Activated naive CD4-positive, alpha-beta T cell treated with anti-CD3 and anti-CD28 coated beads, Interleukin-2, amount 50 U/mL, for 16 hours (primary cell): ENCODE measurements around the gene CEP250.
"Not testable (repeated sequence)": the region's sequence is repeated elsewhere in the genome, so short reads cannot be mapped to it uniquely, and the experiment has no call there.

Experiments used
- DNase-seq: peaks from one replicate; pipeline ENCODE4 v3.0.0-alpha.2; 2020

The CEP250 gene

DNA sequence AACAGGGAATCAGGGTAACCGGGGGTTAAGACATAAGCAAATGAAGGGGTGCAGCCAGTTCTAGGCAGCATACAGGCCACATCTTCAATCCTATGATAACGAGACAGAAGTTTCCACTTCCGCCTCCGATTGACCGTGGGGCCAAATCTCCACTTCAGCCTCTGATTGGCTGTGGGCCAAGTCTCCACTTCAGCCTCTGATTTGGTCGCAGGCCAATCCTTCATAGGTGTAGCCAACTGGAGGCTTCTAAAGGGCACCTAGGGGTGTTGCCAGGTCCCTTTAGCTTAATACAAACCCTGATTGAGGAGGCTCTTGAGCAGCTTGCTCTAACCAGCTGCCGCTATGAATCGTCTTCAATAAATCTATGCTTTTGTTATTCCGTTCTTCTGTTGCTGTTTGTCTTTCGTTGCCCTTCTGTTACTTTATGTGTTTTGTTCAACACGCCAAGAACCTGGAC, 84.4 kb downstream of the CEP250 start:
- no peak for DNase-seq

DNA sequence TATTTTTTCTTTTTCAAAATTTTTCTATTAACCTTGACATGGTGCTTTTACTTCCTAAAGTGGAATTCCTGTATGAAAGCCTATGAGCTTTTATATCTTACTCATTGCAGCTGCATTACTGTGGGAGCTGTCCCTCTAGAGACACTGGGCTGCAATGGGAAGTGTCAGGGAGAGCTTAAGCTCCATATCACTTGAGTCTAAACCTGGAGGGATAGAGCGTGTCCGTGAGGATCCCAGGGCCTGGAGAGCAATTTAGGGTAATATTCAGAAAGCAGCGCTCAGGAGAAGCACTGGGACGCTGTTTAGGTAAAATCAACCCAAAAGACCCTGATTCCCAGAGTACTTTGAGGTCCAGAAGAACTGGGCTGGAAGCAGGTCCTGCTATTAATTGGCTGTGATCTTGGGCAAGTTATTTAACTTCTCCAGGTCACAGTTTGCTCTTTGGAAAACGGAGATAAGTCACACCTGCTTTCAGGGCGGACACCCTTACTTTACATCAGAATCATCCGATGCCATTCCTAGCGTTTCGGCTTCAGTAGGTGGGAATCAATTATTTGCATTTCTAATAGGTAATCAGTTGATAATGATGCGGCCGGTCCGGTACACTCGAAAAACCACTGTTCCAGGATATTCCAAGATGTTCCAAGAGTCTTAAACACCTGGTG, 85.9 kb downstream of the CEP250 start:
- no peak for DNase-seq

DNA sequence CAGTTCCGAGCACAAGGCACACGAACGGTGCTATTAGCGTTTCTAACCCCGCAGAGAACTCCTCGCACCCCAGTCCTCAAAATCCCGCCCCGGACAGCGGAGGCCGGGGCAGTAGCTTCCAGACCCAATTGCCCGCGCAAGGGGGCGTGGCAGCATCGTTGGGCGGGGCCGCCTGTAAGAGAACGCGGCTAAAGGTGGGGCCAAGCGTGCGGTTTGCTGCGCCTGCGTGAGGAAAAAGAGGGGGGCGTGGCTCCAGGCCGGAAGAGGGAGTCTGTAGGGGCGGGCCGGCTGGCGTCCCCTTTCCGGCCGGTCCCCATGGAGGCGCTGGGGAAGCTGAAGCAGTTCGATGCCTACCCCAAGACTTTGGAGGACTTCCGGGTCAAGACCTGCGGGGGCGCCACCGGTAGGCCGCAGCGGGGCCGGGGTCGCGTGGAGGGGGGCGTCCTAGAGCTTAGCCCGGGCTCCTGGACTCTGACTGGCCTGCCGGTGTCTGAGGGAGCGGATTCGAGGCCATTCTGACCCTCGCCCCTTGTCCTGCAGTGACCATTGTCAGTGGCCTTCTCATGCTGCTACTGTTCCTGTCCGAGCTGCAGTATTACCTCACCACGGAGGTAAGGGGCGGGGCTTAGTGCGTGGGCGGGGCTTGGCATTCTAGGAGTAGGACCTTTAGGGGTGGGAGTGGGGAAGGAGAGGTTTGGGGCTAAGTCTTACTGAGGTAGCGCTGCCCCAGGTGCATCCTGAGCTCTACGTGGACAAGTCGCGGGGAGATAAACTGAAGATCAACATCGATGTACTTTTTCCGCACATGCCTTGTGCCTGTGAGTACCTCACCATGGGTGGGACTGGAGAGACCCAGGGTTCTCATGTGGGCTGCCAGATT, 86.6 kb downstream of the CEP250 start, which contains the start of gene ERGIC3:
Gene ERGIC3 (plus strand): TSS at position 296 of the 880 bp plus-strand sequence. CDS start 20 bp downstream, at position 316.
- peak; percentile 96 for DNase-seq

DNA sequence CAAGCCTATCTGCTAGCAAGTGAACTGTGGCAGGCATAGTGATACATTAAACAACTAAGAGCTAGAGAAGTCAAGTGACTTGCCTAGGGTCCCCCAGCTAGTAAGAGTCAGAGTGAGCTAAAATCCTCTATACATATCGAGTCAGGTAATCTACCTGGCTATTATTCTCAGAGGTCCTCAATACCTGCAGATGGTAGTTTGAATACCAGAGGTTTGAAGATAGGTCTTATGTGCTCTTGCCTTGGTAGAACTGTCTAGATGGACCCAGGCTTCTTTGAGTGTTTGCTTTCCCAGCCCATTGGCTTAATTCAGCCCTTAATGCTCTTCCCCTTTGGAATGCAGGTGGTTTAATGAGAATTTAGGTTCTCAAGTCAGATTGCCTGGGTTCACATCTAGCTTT, 87.6 kb downstream of the CEP250 start:
- no peak for DNase-seq

DNA sequence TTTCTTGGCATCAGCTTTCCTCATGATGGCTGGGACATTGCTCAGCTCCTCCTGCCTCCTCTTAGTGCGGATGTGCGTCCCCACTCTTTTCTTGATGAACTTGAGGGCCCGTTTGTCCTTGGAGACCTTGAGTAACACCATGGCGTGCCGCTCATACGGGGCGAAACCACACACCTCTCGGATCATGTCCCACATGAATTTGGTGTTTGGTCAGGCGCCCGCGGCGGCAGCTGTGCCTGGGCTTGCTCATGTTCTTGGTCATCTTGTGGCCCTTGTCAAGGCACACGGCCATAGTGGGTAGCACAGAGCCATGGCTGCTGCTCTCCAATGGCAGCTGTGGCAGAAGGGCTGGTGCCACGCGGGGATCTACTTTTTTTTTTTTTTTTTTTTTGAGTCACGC, 89.0 kb downstream of the CEP250 start:
- no peak for DNase-seq

DNA sequence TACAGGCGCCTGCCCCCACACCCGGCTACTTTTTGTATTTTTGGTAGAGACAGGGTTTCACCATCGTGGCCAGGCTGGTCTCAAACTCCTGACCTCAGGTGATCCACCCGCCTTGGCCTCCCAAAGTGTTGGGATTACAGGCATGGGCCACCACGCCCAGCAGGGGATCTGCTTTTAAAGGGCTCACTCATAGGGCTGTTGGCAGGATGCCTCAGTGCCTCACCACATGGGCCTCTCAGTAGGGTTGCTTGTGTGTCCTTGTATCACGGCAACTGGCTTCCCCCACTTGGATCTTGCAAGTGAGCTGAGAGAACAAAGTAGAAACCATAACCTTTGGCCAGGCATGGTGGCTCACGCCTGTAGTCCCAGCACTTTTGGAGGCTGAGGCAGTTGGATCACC, 89.5 kb downstream of the CEP250 start:
- DNase-seq: not testable (repeated sequence)

DNA sequence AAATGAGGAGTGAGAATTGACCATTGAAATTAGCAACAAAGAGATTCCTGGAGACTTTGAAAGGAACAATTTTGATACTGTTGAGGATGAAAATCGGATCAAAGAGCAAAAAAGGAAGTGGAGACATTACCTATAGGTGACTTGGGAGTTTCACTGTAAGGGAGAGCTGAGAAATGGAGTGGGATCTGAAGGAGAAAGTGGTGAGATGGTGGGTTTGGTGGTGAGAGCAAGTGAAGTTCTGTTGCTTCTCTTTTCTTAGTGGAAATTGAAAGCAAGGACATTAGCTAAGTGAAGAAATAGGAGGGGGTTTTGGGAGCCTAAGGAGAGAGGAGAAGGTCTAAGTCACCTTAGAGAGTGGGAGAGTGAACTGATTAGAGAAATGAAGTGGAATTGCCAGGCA, 90.7 kb downstream of the CEP250 start:
- no peak for DNase-seq

DNA sequence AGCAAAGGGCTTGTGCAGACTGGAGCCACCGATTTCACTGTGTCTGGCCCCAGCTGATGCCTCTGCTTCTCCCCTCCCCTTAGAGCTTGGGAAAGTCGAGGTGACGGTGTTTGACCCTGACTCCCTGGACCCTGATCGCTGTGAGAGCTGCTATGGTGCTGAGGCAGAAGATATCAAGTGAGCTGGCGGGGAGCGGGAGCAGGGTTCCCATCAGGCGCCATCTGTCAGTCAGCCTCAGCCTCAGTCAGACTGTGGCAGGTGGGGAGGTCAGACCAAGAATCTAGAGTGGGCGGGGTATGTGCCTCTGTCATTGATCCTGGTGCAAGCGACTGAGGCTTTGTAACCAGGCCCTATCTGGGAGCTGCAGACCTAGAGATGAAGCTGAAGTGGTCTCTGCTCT, 91.9 kb downstream of the CEP250 start:
- no peak for DNase-seq

DNA sequence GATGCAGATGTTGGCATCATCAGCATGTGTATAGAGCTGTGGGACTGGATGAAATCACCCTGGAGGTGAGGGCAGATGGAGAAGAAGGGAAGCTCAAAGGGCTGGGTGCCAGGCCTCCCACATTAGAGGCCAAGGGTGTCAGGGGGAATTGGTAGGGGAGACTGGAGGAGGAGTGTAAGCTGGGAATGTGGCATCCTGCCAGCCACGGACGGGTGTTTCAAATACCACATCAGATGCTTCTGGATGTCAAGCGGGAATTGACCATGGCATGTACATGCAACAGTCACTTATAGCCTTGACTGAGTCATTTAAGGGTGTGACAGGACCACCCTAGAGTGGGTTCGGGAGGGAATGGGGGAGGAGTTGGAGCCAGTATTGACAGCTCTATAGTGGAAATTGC, 96.1 kb downstream of the CEP250 start:
- no peak for DNase-seq

DNA sequence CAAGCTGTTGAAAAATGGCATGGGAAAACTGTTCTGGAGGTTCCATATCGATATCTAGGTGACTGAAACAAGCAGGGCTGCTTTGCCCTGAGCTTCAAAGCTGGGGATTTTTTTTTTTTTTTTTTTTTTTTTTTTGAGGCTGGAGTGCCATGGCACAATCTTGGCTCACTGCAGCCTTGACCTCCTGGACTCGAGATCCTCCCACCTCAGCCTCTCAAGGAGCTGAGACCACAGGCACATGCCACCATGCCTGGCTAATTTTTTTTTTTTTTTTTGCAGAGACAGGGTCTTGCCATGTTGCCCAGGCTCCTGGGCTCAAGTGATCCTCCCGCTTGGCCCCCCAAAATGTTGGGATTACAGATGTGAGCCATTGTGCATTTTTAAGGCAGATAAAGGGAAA, 97.5 kb downstream of the CEP250 start:
- DNase-seq: no peak

DNA sequence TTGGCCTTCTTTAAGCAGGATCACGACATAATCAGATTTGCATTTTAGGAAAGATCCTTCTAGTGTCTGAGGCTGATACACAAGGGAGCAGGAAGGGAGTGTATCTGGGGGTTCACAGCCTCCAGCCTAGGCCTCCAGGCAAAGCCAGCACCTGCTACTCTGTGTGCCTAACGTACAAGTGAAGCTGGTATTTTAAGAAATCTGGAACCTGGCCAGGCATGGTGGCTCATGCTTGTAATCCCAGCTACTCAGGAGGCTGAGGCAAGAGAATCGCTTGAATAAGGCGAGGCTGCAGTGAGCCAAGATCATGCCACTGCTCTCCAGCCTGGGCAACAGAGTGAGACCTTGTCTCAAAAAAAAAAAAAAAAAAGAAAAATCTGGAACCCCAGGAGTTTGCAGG, 100.1 kb downstream of the CEP250 start:
- not testable (repeated sequence) for DNase-seq

DNA sequence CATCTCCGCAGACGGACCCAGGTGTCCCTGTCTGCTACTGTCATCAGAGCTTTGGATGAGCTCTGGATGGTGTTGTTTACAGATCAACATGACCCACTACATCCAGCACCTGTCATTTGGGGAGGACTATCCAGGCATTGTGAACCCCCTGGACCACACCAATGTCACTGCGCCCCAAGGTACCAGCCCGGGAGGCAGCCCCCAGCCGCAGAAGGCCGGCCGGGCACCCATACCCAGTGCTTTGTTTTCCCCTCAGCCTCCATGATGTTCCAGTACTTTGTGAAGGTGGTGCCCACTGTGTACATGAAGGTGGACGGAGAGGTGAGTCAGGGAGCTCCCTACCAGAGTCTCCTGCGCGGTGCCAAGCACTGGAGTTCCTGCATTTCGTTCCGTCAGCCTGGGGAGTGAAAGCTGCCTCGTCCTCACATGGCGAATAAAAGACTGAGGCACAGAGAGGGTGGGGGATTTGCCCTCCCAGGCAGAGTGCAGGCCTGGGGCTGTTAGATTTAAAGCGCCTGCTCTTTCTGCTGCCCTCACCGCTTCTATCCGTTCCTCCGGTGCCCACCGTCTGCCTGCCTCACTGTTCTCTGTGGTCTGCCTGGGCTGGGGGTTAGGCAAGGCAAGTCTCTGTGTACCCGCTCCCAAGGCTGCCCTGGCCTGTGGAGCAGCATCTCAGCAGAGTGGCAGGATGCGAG, 100.7 kb downstream of the CEP250 start:
- no peak for DNase-seq

DNA sequence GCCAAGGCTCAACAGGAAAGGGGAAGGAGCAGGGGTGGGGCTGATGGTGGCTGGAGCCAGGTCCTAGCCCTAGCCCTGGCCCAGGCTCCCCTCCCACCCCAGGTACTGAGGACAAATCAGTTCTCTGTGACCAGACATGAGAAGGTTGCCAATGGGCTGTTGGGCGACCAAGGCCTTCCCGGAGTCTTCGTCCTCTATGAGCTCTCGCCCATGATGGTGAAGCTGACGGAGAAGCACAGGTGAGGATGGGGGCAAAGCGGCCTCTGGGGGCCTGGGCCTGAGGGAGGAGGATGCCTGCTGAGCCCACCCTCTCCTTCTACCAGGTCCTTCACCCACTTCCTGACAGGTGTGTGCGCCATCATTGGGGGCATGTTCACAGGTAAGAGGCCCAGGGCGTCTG, 101.5 kb downstream of the CEP250 start:
- DNase-seq: no peak

DNA sequence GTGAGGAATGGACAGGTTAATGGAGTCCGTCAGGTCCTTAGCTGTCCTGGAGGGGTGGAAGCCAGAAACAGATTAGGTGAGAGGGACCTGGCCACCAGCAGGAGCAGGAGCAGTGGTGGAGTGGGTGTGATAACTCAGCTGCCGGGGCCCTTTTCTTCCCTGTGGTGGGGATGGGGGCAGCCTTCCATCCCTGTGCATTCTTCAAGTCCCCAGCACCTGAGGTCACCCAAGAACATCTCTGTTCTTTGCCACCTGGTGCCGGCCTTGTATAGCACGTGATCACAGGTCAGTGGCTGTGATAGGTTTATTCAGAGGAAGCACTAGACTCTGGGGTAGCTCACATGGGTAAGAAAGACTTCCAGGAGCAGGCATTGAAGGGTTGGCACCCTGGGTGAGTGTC, 103.1 kb downstream of the CEP250 start:
- DNase-seq: no peak

DNA sequence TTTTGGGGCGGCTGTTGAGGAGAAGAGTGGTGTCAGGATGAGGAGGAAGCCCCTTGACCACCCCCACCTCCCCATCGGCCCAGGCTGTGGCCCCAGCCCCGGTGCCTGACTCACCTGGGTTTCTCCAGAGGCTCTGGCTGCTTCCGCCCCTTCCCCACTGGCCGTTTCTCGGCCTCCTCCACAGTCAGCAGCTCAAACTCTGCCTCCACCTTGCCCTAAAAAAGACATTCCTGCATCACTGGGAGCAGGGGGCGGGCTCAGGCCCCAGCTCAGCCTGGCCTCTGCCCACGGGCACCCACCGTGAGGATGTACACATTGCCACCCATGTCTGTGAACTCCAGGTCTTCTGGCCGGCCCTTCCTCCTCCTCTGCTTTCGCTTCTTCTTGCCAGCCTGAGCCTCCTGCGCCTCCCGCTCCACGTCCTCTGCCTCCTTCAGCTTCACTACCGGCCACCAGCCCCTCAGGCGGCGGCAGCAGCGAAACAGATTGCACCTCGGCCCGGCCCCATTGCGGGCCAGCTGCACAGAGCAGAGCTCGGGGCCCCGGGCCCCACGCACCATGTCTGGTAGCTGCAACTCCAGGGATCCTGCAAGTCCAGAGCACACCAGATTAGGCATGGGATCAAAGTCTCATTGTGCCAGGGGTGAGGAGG, 103.8 kb downstream of the CEP250 start:
- DNase-seq: no peak

DNA sequence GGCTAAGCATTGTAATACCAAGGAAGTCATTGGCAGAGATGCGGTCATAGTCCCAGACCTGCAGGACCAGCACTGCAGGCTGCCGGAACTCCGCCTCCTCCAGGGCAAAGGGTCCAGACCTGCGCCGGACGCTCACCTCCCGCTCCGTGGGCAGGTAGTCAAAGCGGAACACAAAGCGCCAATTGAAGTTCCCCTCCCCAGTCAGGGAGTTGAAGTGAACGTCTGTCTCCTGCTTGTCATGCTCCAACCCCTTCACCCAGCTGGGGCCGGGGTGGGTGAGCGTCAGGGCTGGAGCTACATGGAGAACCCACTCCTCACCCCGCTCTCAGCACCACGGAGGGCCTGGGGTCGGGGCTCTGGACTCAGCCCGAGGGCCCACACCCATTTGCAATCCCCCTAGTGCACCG, 104.7 kb downstream of the CEP250 start:
- no peak for DNase-seq

DNA sequence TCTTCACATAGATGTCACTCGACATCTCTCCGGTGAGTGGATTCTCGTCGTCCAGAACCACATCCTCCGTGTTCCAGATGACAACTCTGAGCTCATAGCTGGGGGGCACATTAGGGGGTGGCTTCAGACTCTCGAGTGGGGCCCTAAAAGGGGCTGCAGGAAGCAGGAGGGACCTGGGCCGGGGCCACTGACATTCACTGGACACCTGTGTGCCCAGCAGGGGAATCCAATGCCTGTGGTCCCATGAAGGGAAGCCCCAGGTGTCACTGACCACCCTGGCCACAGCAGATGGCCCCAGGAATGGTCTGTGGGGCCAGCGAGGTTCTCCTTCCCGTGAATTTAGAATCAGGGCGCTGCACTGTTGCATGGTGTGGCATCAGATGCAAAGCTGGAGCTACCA, 105.1 kb downstream of the CEP250 start:
- DNase-seq: no peak

DNA sequence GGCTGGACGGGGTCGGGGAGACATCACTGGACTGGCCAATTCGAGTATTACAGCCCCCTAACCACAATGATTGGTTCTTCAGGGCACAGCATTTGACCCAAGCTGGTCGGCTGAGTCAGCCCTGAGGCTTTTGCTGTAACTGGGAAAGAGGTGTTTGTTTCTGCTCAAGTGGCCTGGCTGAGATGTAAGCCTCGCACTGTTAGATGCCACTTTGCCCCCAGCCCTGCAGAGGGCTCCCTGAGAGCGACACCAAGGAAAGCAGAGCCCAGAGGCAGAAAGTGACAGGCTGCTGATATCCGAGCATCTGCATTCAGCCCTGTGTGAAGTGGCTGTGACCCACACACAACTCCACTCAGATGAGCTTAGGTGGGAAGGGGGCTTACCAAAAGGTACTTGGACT, 105.9 kb downstream of the CEP250 start:
- no peak for DNase-seq

DNA sequence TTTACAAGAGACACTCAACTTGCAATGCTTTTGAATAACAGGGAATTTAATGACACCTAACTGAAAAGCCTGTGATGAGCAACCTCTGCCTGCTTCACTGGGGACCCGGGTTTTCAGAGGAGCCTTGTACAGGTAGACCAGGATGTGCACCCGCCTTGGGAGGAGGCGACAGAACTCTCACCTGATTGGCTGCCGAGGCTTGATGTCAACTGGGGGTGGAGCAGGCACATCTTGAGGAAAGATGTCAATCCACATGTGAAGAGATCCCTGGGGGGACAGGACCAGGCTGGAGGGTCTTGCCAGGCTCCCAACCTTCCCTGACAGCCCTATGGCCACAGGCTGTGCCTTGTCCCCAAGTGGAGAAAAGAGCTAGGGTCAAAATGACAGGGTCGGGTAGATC, 106.3 kb downstream of the CEP250 start:
- no peak for DNase-seq

DNA sequence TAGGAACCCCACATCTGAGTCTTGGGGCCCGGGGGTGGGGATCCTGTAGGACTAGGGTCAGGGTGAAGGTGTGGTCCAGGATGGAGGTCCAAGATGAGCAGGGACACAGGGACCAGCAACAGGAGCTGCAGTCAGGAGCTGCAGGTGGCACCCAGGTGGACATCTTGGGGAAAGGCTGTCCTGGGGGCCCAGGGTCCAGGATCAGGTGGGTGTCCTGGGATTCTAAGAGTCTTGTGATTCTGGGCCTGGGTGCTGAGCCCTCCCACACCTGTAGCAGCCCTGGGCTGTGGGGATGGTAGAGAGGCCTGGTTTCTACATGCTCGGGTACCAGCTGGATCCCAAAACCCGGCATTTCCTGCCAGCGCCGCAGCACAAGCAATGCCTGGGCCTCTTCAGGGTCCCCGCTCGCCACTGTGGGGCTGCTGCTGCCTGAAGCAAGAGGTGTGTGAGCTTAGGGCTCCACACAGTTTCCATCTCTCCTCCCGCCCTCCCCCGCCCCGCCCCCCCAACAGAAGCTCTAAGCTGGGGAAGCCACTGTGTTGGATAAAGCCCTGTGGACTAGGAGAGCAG, 107.2 kb downstream of the CEP250 start:
- no peak for DNase-seq

DNA sequence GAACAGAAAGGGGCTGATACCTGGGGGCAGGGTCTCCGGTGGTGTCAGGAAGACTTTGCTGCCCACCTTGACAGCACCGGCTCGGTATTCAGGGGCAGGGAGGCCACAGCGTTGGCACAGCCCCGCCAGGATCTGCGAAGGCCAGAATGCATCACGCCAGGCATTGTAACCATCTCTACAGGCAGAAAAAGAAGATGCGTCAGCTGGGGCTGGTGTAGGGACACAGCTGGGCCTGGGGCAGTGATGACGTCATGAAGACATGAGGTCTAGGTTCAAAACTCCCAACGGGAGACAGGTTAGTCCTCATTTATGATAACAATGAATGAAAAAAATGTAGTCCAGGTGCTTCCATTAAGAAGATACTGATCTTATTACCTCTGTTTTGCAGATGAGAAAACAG, 108.4 kb downstream of the CEP250 start:
- DNase-seq: no peak

DNA sequence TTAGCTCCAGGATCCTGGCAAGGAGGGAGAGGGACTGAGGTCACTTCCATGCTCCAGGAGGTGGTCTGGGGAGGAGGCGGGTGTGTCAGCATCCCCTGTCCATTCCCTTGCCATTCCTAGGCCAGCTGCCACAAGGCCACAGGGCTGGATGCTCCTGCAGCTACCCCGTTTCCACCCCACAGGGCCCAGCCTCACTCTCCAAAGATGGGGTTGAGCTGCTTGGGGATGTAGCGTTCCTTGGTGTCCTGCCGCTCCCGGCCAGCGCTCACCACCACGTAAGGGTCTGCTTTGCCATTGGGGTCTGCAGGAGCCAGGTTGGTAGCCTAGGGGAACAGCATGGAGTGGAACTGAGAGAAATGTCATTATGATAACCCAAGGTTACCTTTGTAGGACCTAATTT, 109.5 kb downstream of the CEP250 start:
- no peak for DNase-seq

DNA sequence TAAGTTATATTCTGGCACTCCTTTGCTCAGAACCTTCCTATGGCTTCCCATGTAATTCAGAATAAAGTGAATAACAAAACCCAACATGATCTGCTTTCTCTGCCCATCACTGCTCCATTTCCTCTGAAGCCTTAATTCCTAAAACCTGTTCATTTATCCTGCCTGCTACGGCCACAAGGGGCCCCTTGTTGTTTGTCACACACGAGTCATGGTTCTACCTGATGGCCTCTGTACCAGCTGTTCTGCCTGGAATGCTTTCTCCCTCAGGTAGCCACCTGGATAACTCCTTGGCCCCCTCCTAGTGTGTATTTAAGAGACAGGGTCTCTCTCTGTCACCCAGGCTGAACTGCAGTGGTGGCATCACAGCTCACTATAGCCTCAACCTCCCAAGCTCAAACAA, 113.2 kb downstream of the CEP250 start:
- no peak for DNase-seq
